GM18867 (cell line): ENCODE data around the gene TYRO3.

Source experiments
- ATAC-seq: cut with Tn5 transposase; IDR thresholded peaks from one replicate; pipeline ENCODE4 v1.9.1; 2021; ENCODE audit warnings: mild to moderate bottlenecking, moderate library complexity; ENCODE audit not compliant: unreplicated experiment

Gene TYRO3

DNA sequence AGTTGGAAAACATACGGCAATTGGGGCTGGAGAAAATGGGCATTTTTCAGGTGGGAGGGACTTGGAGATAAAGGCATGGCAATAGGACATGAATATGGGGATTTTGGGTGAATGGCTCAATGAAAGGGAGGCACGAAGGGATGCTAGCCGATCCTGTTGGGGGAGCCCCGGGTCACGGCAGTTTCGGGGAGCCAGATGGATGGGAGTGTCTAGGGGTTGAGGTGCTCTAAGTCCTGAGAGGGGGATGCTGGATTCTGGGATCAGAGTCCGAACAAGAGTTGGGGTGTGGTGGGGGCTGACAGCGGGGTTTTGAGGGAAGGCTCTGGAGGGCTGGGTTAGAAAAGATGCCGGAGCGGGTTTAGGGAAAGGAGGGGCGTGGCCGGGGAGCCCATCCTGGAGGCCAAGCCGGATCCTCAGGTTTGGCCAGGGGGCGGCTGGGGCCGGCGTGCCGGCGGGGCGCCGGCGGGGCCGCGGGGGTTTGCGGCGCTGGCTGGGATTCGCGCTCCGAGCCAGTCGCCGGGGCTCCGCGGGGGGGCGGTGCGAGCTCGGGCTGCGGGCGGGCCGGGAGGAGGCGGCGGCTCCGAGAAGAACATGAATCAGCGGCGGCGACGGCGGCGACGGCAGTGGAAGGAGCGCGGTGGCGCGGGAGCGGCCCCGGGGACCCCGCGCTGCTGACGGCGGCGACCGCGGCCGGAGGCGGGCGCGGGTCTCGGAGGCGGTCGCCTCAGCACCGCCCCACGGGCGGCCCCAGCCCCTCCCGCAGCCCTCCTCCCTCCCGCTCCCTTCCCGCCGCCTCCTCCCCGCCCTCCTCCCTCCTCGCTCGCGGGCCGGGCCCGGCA, at the start of gene TYRO3:
Gene TYRO3 (plus strand): TSS at position 813 of the 839 bp plus-strand sequence. CDS start 46 bp downstream, outside the sequence.
- ATAC-seq: peak; percentile 46

DNA sequence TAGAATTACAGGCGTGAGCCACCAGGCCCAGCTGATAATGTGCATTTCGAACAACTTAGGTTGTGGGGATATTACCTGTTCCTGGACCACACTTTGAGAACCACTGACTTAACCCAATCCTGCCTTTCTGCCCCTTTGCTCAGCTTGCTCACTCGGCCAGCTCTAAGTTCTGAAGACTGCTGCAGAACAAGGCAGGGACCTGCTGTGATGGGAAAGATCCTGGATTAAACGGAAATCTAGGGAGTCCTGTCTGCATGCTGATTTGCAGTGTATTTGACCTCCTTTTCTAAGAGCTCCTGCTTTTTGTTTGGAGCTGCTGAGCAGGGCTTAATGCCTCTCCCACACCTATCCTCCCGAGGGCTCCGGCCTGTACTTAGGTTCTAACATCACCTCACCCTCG, 48.3 kb upstream of the TYRO3 start:
- ATAC-seq: no peak

DNA sequence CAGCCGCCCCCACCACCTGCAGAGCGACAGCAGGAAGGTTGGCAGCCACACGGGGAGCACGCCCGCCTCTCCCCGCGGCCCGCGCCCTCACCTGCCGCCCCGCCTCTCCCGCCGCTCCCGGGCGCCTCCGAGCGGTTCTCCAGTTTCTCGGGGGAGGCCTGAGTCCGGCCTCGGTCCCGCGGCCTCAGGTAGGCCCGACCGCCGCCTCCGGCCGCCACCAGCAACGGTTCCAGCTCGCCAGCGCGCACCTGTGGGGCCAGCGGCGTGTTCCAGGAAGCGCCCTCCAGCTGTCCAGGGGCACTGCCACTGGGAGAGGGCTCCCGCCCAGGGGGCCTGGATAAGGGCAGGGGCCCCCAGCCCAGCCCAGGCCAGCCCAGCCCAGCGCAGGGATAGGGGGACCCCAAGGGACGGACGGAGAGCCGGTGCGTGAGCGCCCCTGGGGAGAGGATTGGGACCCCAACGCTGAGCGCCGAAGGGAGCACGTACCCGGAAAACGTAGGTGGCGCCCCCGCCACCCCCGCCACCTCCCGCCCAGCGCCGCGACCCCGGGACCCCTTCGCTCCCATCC, 47.6 kb upstream of the TYRO3 start:
- no peak for ATAC-seq

GRCh38 chr15:41511899-41512369, 47.1 kb upstream of the TYRO3 start:
- ATAC-seq: no peak

DNA sequence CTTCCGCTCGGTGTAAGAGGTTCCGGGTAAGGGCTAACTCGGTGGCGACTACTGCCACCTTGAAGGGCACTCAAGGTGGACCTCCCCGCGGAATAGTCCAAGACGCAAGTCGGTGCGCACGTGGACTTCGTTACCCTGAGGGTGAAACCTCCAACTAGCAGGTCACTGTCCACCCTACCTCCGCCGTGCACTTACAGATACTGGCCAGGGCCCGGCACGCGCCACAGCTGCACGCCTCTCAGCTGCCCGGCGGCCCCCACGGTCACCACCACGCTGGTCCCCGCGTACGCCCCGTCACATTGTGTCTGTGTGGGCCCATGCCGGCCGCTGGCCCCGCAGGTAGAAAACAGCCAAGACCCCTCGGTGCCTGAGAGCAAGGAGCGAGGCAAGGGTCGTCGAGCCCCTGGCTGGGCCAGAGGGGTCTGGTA, 46.5 kb upstream of the TYRO3 start:
- no peak for ATAC-seq

- no peak for ATAC-seq
Measured at GRCh38 chr15:41512940-41513505, 46.0 kb upstream of the TYRO3 start.

- no peak for ATAC-seq
Measured at GRCh38 chr15:41513506-41514227, 45.3 kb upstream of the TYRO3 start, which contains the start of gene LTK. TSS of gene LTK (minus strand) at chr15:41513827. CDS start at chr15:41513709, 118 bp downstream.

DNA sequence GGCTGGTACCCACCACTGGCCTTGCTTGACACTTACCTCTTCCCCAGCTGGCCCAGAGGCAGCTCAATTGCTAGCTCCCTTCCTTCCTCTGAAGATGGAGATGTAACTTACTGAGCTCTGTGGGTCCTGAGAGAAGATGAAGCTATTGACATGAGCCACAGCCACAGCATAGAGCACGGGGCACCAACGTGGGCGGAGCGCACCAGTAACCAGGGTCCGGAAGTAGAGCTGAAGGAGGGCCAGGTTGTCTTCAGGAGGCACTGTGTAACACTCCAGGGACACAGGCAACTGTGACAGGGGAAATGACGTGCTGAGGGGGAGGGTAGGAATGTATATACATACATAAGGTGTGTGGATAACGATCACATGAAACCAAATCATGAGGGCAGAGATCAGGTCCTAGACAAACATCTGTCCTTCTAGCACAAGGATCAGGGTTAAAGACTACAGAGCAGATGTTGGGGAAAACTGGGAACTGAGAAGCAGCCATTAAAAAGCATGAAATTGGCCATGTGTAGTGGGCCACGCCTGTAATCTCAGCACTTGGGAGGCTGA, 41.0 kb upstream of the TYRO3 start:
- no peak for ATAC-seq

GRCh38 chr15:41520636-41521035, 38.4 kb upstream of the TYRO3 start:
- no peak for ATAC-seq

GRCh38 chr15:41521614-41522013, 37.4 kb upstream of the TYRO3 start:
- no peak for ATAC-seq

DNA sequence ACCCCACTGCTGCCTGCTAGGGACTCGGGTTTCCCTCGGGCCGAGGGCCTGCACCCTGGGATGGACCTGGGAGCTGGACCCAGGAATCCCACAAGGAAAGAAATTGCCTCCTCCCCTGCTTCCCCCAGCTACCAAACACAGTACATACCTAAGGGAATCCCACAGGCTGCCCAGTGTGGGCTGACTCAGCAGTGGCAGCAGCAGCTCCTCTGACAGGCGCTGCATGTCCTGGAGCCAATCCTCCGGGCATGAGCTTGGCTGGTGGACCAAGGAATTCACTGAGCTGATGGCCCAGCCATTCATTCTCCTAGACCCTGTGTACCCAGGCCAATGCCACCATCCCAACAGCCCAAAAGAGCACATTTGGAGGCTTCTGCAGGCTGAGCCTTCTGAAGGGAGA, 35.9 kb upstream of the TYRO3 start:
- ATAC-seq: no peak

- ATAC-seq: no peak
Measured at GRCh38 chr15:41530363-41530956, 28.6 kb upstream of the TYRO3 start.

GRCh38 chr15:41535544-41535943, 23.5 kb upstream of the TYRO3 start:
- no peak for ATAC-seq

GRCh38 chr15:41536866-41537265, 22.1 kb upstream of the TYRO3 start:
- ATAC-seq: no peak

DNA sequence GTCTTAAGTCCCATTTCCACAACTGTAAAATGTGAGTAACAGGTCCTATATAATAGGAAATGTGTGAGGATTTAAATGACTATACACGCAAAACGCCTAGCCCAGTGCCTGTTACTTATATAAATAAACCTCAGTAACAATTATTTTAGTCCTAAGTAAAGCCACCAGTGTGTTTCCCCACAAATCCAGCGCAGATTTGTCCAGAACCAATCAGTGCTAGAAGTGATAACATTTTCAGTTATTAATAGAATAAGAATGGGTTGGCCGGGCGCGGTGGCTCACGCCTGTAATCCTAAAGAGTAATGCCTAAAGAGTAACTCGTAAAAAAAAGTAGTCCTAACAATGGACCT, 15.5 kb upstream of the TYRO3 start:
- ATAC-seq: no peak

DNA sequence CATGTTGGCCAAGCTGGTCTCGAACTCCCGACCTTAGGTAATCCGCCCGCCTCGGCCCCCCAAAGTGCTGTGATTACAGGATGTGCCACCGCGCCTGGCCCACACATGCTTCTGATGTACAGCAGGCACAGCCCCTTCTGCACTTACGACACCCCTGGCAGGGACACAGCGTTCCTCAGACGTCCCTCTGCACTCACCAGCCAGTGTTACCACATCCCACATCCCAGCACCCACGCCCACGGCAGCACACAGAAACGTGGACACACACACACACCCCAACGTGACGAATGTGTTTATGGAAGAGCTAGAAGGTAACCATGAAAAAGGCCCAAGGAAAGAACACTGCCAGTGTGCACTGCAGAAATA, 14.4 kb upstream of the TYRO3 start:
- no peak for ATAC-seq

GRCh38 chr15:41545218-41545617, 13.8 kb upstream of the TYRO3 start:
- ATAC-seq: no peak

GRCh38 chr15:41546851-41547786, 11.9 kb upstream of the TYRO3 start:
- no peak for ATAC-seq

DNA sequence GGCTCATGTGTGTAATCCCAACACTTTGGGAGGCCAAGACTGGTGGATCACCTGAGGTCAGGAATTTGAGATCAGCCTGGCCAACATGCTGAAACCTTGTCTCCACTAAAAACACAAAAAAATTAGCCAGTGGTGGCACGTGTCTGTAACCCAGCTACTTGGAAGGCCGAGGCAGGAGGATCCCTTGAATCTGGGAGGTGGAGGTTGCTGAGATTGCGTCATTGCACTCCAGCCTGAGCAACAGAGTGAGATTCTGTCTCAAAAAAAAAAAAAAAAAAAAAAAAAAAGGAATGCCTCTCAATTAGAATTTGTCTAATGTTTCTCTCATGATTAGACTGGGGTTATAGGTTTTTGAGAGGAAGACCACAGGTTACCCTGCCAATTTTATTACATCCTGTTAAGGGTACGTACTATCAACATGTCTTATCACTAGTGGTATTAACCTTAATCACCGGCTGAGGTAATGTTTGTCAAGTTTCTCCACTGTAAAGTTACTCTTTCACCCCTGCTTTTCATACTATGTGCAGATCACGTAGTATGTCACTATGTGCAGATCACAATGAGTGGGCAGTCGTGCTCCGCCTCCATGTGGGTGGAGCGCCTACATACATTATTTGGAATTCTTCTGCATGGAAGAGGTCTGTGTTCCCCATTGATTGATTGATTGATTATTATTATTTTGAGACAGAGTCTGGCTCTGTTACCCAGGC, 8.8 kb upstream of the TYRO3 start:
- ATAC-seq: no peak
